NK-92 treated with Interleukin-12 subunit alpha and Interleukin-12 subunit beta, amount 100 ng/mL, for 24 hours (cell line): ENCODE results near the gene CDH23.

Experiments used
- DNase-seq: peaks from one replicate; lab custom pipeline; 2025; lab: John Stamatoyannopoulos, UW

CDH23 gene

DNA sequence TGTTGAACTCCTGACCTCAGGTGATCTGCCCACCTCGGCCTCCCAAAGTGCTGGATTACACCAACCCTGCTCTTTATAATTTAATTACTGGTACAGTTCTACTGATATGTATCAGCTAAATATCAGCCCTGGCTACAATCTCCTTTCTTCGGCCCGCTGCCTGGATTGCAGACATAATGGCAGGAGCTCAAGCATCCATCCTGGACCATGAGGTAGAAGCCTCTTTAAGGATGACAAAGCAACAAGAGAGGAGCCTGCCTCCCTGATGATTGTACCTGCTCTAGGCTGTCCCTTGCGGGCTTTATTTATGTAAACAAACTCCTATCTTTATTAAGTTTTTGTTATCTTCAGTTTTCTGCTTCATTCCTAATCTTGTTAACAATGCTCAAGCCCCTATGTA lies 459.9 kb downstream of the CDH23 start:
- DNase-seq, result no peak

- DNase-seq, result no peak
Measured at GRCh38 chr10:71857934-71858890, 461.5 kb downstream of the CDH23 start.

- DNase-seq, result peak; percentile 73
Measured at GRCh38 chr10:71860243-71861029, 463.7 kb downstream of the CDH23 start.

- no peak for DNase-seq
Measured at GRCh38 chr10:71863203-71863602, 466.5 kb downstream of the CDH23 start.

DNA sequence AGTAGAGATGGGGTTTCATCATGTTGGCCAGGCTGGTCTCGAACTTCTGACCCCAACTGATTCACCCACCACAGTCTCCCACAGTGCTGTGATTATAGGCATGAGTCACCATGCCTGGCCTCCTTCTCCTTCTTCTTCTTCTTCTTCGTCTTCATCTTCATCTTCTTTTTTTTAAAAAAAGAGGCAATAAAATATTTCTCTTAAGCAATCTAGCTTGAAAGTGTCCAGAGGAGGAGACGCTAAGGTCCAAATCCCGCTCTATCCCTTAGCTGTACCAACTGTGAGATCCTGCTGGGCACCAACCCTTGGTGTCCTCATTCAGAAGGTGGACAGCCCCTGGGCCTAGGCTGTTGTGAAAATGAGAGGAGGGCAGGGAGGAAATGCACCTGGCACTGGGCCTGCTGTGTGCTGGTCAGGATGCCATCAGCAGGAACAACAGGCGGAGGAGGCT lies 468.2 kb downstream of the CDH23 start:
- DNase-seq, result no peak
